Skeletal muscle satellite cell (primary cell): ENCODE results near the gene CNTNAP4.

Experiments
- H3K27me3 ChIP-seq: 2 replicates; pipeline ENCODE4 v1.7.0; 2013; ENCODE audit warnings: low read length; ENCODE audit not compliant: control insufficient read depth, insufficient read depth
- H3K36me3 ChIP-seq: 2 replicates; pipeline ENCODE4 v1.7.0; 2013; ENCODE audit warnings: mild to moderate bottlenecking, control low read depth, low read length; ENCODE audit not compliant: insufficient read depth
- H3K4me1 ChIP-seq: 2 replicates; pipeline ENCODE4 v1.7.0; 2013; ENCODE audit warnings: low read length; ENCODE audit not compliant: control insufficient read depth, insufficient read depth
- H3K4me2 ChIP-seq: 2 replicates; pipeline ENCODE4 v1.7.0; 2013; ENCODE audit warnings: mild to moderate bottlenecking, low read length
- H3K4me3 ChIP-seq: 2 replicates; pipeline ENCODE4 v1.7.0; 2013; ENCODE audit warnings: low read length
- H3K9ac ChIP-seq: 2 replicates; pipeline ENCODE4 v1.7.0; 2013; ENCODE audit warnings: mild to moderate bottlenecking, low read depth, low read length, moderate library complexity
- H3K9me3 ChIP-seq: replicated peaks from 2 replicates; pipeline ENCODE4 v1.7.0; 2013; ENCODE audit warnings: mild to moderate bottlenecking, control low read depth, low read length

Gene CNTNAP4

GRCh38 chr16:76461836-76462235 is 184.6 kb downstream of the CNTNAP4 start:
- H3K4me3 ChIP-seq = no peak overlapping the region
- no peak overlapping the region for H3K4me2 ChIP-seq
- no peaks in the 10 kb centered on the region for H3K27me3 ChIP-seq
- no peaks in the 10 kb centered on the region for H3K36me3 ChIP-seq
- H3K4me1 ChIP-seq = no peaks in the 10 kb centered on the region
- no peak overlapping the region for H3K9ac ChIP-seq
- H3K9me3 ChIP-seq = no peaks in the 10 kb centered on the region

GRCh38 chr16:76464955-76465620 is 187.9 kb downstream of the CNTNAP4 start:
- Histone ChIP-seq H3K4me3 (no peak overlapping the region), H3K4me1 (no peaks in the 10 kb centered on the region), H3K9me3 (no peaks in the 10 kb centered on the region), H3K27me3 (no peaks in the 10 kb centered on the region), H3K36me3 (no peaks in the 10 kb centered on the region), H3K9ac (no peak overlapping the region), H3K4me2 (no peak overlapping the region)

GRCh38 chr16:76466871-76467270 is 189.7 kb downstream of the CNTNAP4 start:
- no peak overlapping the region for H3K4me3 ChIP-seq
- H3K9ac ChIP-seq = no peak overlapping the region

GRCh38 chr16:76474048-76474447 is 196.8 kb downstream of the CNTNAP4 start:
- Histone ChIP-seq H3K4me1 (no peaks in the 10 kb centered on the region), H3K36me3 (no peaks in the 10 kb centered on the region), H3K9me3 (no peaks in the 10 kb centered on the region), H3K4me3 (no peak overlapping the region), H3K27me3 (no peaks in the 10 kb centered on the region), H3K4me2 (no peak overlapping the region), H3K9ac (no peak overlapping the region)

More at GRCh38 chr16:76466871-76467270, 189.7 kb downstream of the CNTNAP4 start:
- H3K36me3 ChIP-seq = no peaks in the 10 kb centered on the region
- no peaks in the 10 kb centered on the region for H3K27me3 ChIP-seq
- H3K9me3 ChIP-seq = no peaks in the 10 kb centered on the region
- H3K4me2 ChIP-seq = no peak overlapping the region
- no peaks in the 10 kb centered on the region for H3K4me1 ChIP-seq

- Histone ChIP-seq H3K9ac (no peak overlapping the region), H3K9me3 (no peaks in the 10 kb centered on the region), H3K4me2 (no peak overlapping the region), H3K27me3 (no peaks in the 10 kb centered on the region), H3K36me3 (no peaks in the 10 kb centered on the region), H3K4me3 (no peak overlapping the region), H3K4me1 (no peaks in the 10 kb centered on the region)
Observed at GRCh38 chr16:76478105-76478504, 200.9 kb downstream of the CNTNAP4 start.

GRCh38 chr16:76483307-76483909 is 206.2 kb downstream of the CNTNAP4 start:
- no peak overlapping the region for H3K9ac ChIP-seq

GRCh38 chr16:76484020-76484419 is 206.8 kb downstream of the CNTNAP4 start:
- Histone ChIP-seq H3K9ac (no peak overlapping the region), H3K4me1 (no peaks in the 10 kb centered on the region), H3K4me3 (no peak overlapping the region), H3K4me2 (no peak overlapping the region), H3K9me3 (no peaks in the 10 kb centered on the region), H3K36me3 (no peaks in the 10 kb centered on the region), H3K27me3 (no peaks in the 10 kb centered on the region)

More at GRCh38 chr16:76483307-76483909, 206.2 kb downstream of the CNTNAP4 start:
- H3K9me3 ChIP-seq = no peaks in the 10 kb centered on the region
- no peaks in the 10 kb centered on the region for H3K4me1 ChIP-seq
- no peak overlapping the region for H3K4me2 ChIP-seq
- H3K27me3 ChIP-seq = no peaks in the 10 kb centered on the region
- H3K36me3 ChIP-seq = no peaks in the 10 kb centered on the region
- no peak overlapping the region for H3K4me3 ChIP-seq

- H3K4me2 ChIP-seq = no peak overlapping the region
- no peaks in the 10 kb centered on the region for H3K9me3 ChIP-seq
- H3K36me3 ChIP-seq = no peaks in the 10 kb centered on the region
- H3K27me3 ChIP-seq = no peaks in the 10 kb centered on the region
- no peak overlapping the region for H3K4me3 ChIP-seq
- no peak overlapping the region for H3K9ac ChIP-seq
- H3K4me1 ChIP-seq = no peaks in the 10 kb centered on the region
Observed at GRCh38 chr16:76486740-76487139, 209.5 kb downstream of the CNTNAP4 start.

- H3K9me3 ChIP-seq = no peaks in the 10 kb centered on the region
- no peaks in the 10 kb centered on the region for H3K27me3 ChIP-seq
- H3K4me3 ChIP-seq = no peak overlapping the region
- H3K4me2 ChIP-seq = no peak overlapping the region
- H3K4me1 ChIP-seq = no peaks in the 10 kb centered on the region
- H3K9ac ChIP-seq = no peak overlapping the region
- no peaks in the 10 kb centered on the region for H3K36me3 ChIP-seq
Observed at GRCh38 chr16:76487411-76488064, 210.3 kb downstream of the CNTNAP4 start.

GRCh38 chr16:76488065-76488417 is 210.8 kb downstream of the CNTNAP4 start:
- no peak overlapping the region for H3K4me3 ChIP-seq
- H3K9me3 ChIP-seq = no peaks in the 10 kb centered on the region
- no peaks in the 10 kb centered on the region for H3K4me1 ChIP-seq
- no peaks in the 10 kb centered on the region for H3K27me3 ChIP-seq
- H3K36me3 ChIP-seq = no peaks in the 10 kb centered on the region
- H3K9ac ChIP-seq = no peak overlapping the region
- no peak overlapping the region for H3K4me2 ChIP-seq

GRCh38 chr16:76490036-76490639 is 212.9 kb downstream of the CNTNAP4 start:
- H3K36me3 ChIP-seq = no peaks in the 10 kb centered on the region
- no peak overlapping the region for H3K4me3 ChIP-seq
- no peaks in the 10 kb centered on the region for H3K4me1 ChIP-seq
- no peaks in the 10 kb centered on the region for H3K27me3 ChIP-seq
- no peak overlapping the region for H3K4me2 ChIP-seq
- H3K9ac ChIP-seq = no peak overlapping the region
- no peaks in the 10 kb centered on the region for H3K9me3 ChIP-seq
